Liver (tissue), 3 donors: ENCODE measurements around the gene BNIP1.

Source experiments
- ATF3 ChIP-seq: IDR thresholded peaks from 2 replicates; pipeline ENCODE4 v1.6.1; 2016; ENCODE audit warnings: antibody characterized with exemption
- CTCF ChIP-seq: fragments of 150-350 bp; IDR thresholded peaks from 2 replicates; pipeline ENCODE4 v1.5.1; 2017; ENCODE audit warnings: improper control_type of control experiment, low read depth, low read length; ENCODE audit not compliant: missing input control
- EGR1 ChIP-seq, 2 donors: IDR thresholded peaks; 2 replicates each; pipeline ENCODE4 v1.6.1; 2016 to 2018; ENCODE audit warnings: antibody characterized with exemption in 2 of 2, low read depth in 2 of 2
- FOXA1 ChIP-seq: IDR thresholded peaks from 2 replicates; pipeline ENCODE4 v1.6.1; 2016; ENCODE audit warnings: antibody characterized with exemption
- MAX ChIP-seq: IDR thresholded peaks from 2 replicates; pipeline ENCODE4 v1.6.1; 2016; ENCODE audit warnings: antibody characterized with exemption
- RAD21 ChIP-seq, 2 donors: IDR thresholded peaks; 2 replicates each; pipeline ENCODE4 v1.6.1; 2016; ENCODE audit warnings: antibody characterized with exemption in 2 of 2, mild to moderate bottlenecking in 2 of 2
- REST ChIP-seq: IDR thresholded peaks from 2 replicates; pipeline ENCODE4 v1.6.1; 2016; ENCODE audit warnings: antibody characterized with exemption, mild to moderate bottlenecking
- TAF1 ChIP-seq: conservative IDR thresholded peaks from 2 replicates; pipeline ENCODE4 v1.6.1; 2016; ENCODE audit warnings: antibody characterized with exemption, mild to moderate bottlenecking
- ZBTB33 ChIP-seq: IDR thresholded peaks from 2 replicates; pipeline ENCODE4 v1.6.1; 2016; ENCODE audit warnings: antibody characterized with exemption
- donor health status: healthy.
- donor health status: healthy.

GRCh38 chr5:173143567-173143966 lies 764 bp upstream of the BNIP1 start:
- TF ChIP-seq TAF1 (no peak), CTCF (no peak), REST (no peak), MAX (no peak), ZBTB33 (no peak), FOXA1 (no peak), EGR1 (IDR thresholded peaks at IDR 0.05; ENCODE audit: low read depth in 2 of 2) (no peak), RAD21 (IDR thresholded peaks at IDR 0.05) (no peak), ATF3 (no peak)
